HG03196 (cell line): Measurements from ENCODE around the gene IL6.
"Not testable (repeated sequence)": the region's sequence is repeated elsewhere in the genome, so short reads cannot be mapped to it uniquely, and the experiment has no call there.

ENCODE experiments used
- ATAC-seq: cut with Tn5 transposase; IDR thresholded peaks from one replicate; pipeline ENCODE4 v1.9.1; 2021; ENCODE audit not compliant: unreplicated experiment

IL6 gene

GRCh38 chr7:22726907-22727713 is at the start of gene IL6:
Gene IL6 (plus strand): TSS chr7:22727200. CDS start chr7:22727263, 63 bp downstream.
- ATAC-seq, result no peak

GRCh38 chr7:22677263-22677662 is 49.7 kb upstream of the IL6 start:
- not testable (repeated sequence) for ATAC-seq

GRCh38 chr7:22677680-22678079 is 49.3 kb upstream of the IL6 start:
- no peak for ATAC-seq

- ATAC-seq, result no peak
Measured at GRCh38 chr7:22680482-22680911, 46.5 kb upstream of the IL6 start.

- ATAC-seq, result no peak
Measured at GRCh38 chr7:22681312-22681711, 45.7 kb upstream of the IL6 start.

- ATAC-seq, result no peak
Measured at GRCh38 chr7:22681852-22682657, 44.9 kb upstream of the IL6 start.

- ATAC-seq, result no peak
Measured at GRCh38 chr7:22683379-22683778, 43.6 kb upstream of the IL6 start.

- no peak for ATAC-seq
Measured at GRCh38 chr7:22686620-22687019, 40.4 kb upstream of the IL6 start.

- ATAC-seq, result no peak
Measured at GRCh38 chr7:22688084-22688483, 38.9 kb upstream of the IL6 start.

GRCh38 chr7:22688934-22689333 is 38.1 kb upstream of the IL6 start:
- ATAC-seq, result not testable (repeated sequence)

- no peak for ATAC-seq
Measured at GRCh38 chr7:22694597-22695207, 32.3 kb upstream of the IL6 start.

- ATAC-seq, result no peak
Measured at GRCh38 chr7:22695476-22696132, 31.4 kb upstream of the IL6 start.

- no peak for ATAC-seq
Measured at GRCh38 chr7:22696541-22697228, 30.3 kb upstream of the IL6 start.

- no peak for ATAC-seq
Measured at GRCh38 chr7:22697322-22697859, 29.6 kb upstream of the IL6 start.

GRCh38 chr7:22697876-22698606 is 29.0 kb upstream of the IL6 start:
- ATAC-seq, result peak; percentile 76

GRCh38 chr7:22698767-22699166 is 28.2 kb upstream of the IL6 start:
- ATAC-seq, result no peak

- no peak for ATAC-seq
Measured at GRCh38 chr7:22700559-22701002, 26.4 kb upstream of the IL6 start.

GRCh38 chr7:22702516-22702915 is 24.5 kb upstream of the IL6 start:
- ATAC-seq, result no peak

GRCh38 chr7:22703107-22703855 is 23.7 kb upstream of the IL6 start:
- ATAC-seq, result not testable (repeated sequence)
